HT-29 (cell line): Measurements from ENCODE around the gene SFT2D1. TPM values are rescaled to one million over a fixed set of nuclear protein-coding genes. Genes with fewer than 3 reads are reported as not detected.
A peak's percentile ranks its signal among the peaks of the same experiment; 100 is the strongest.
"Not testable (repeated sequence)": the region's sequence is repeated elsewhere in the genome, so short reads cannot be mapped to it uniquely, and the experiment has no call there.

Experiments
- DNase-seq: peaks from one replicate; pipeline ENCODE4 v3.0.0-alpha.2; 2015; ENCODE audit warnings: low spot score
- total RNA-seq: library from RNA; depleted of rRNA; stranded (reverse); fragments of >200 nt; shearing (Covaris generic); gene quantifications from 2 replicates; pipeline ENCODE4 v1.2.3, GENCODE V29; 2014

SFT2D1 gene
- total RNA-seq, 1 experiment from 2014 or later: 69.3 TPM

DNA sequence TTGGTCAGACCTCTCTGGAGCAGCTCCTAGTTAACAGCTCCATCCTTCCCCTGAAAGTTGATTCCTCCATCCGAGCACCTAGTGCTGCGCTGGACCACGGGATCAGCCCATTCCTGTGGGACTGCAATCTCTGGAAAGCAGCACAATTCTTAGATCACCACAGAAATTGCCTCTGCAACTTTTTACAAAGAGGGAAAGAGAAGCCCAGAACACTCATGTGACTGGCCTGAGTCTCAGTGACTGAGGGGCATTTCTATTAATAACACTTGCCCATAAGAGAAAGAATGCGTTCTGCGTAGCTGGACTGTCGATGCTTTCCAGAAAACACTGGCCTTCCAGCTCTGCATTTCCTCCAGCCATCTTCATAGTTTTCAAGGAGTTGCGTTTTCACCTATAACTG is 22.1 kb upstream of the SFT2D1 start:
- no peak for DNase-seq

DNA sequence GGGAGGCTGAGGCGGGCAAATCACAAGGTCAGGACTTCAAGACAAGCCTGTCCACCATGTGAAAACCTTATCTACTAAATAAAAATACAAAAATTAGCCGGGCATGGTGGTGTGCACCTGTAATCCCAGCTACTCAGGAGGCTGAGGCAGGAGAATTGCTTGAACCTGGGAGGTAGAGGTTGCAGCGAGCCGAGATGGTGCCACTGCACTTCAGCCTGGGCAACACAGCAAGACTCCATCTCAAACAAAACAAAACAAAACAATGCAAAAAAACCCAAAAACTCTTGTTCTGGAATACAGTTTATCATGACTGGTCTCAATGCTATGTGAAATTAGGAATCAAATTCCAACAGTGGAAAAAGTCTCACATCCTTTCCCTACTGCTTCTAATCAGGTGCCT is 20.1 kb upstream of the SFT2D1 start:
- DNase-seq: not testable (repeated sequence)

DNA sequence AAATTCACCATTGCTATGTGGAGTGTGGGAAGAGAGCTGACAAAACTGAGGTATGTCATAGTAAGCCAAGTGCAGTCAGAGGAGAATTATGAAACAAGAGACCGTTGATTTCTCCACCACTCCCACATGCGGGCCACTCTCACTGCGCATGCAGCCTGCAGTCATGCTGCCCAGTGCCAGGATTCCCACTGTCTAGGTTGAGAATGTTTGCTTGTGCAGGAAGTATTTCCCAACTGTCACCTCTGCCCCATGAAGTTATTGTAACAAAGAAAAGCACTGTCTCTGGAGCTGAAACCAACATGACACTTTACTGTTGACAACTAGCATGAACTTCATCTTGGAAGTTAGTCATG is 18.7 kb upstream of the SFT2D1 start:
- peak; percentile 12 for DNase-seq

DNA sequence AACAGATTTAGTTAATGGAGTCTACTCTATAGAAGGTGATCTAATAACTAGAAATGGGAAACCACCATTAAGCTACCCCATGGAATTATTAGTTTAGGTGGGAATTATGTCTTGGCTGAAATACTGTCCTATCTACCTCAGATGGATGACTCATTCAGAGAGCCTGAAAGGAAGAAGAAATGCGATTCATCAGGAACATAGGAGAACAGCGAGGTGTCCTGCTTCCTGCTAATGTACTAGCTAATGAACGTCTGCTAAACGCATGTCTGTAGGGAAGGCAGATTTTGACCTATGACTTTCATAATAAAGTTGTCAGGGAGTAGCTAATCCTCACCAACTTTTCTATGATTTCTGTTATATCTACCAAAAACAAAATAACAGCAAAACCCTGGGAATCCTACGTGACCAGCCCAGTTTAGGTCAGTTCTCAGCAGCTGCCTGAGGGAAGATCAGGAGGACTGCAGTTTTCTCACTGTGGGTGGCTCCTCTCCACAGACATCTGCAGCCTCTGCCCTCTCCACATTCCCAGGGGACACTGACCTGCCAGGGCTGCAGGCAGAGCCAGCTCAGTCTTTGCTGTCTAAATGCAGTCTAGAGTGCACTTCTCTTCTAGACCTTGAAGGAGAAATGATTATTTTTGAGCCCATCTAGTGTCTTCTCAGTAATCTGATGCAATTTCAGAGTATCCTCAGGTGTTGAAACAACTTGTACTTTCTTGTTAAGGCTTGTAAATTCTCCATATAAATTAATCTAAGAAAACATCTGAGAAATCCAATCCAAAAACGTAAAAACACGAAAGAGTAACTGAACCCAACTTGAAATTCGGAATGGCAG is 18.1 kb upstream of the SFT2D1 start:
- peak; percentile 1 for DNase-seq

DNA sequence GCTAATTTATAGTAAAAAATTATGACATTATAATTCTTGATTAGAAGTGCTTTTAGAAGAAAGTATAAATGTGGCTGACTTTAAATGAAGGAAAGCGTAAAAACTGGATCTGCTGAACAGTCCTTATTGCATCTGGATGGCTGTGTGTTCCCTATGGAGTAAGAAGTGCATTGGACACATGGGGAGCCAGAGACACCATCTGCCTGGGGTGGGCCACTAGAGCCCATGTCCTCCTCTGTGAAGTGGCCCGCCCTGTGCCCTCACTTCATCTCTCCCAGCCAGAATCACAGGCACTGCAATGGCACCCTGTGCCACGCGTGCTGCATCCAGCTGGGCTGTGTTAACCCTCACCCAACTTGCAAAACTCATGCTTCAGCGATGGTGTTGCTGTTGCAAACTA is 13.2 kb upstream of the SFT2D1 start:
- no peak for DNase-seq

DNA sequence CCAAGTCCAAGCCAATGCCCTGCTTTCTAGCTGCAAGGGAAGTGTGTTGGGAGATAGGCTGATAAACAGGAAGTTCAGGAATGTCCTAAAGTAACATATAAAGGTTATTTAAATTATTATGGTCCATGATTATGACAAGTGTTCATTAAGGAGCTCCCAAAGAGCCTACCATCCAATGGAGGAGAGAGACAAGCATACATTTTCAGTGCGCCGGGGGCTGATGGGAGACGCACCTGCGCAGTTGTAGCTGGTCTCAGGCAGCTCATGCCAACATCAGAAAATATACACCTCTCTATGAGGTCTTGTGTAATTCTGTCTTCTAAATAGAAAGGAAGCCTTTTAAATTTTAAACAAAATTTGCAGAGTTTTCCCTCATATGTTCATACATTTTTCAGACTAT is 12.6 kb upstream of the SFT2D1 start:
- no peak for DNase-seq

DNA sequence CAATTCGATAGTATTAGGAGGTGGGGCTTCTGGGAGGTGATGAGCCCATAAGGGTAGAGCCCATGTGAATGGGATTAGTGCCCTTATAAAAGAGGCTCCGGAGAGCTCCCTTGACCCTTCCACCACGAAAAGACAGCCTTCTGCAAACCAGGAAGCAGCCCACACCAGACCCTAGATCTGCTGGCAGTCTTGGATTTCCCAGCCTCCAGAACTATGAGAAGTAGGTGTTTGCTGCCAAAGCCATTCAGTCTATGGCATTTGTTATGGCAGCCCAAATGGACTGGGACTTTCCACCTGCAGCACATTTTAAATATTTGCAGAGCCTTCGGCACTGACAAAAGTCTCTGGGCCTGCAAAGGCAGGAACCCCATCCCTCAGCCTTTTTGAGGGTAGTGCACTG is 11.8 kb upstream of the SFT2D1 start:
- DNase-seq: no peak

DNA sequence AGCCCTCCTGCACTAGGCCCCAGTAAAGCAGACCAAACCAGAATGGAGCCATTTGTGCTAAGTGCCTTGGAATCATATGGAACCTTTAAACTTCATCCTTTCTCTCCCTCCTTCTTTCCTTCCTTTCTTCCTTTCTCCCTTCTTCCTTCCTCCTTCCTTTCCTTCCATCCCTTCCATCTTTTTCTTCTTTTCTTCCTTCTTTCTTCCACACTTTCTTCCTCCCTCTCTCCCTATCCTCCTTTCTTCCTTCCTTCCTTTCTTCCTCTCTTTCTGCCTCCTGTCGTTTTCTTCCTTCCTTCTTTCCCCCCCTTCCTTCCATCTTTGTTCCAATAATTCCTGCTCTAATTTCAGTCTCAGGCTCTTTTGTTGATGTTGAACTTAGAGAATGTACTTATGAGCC is 11.2 kb upstream of the SFT2D1 start:
- DNase-seq: no peak

DNA sequence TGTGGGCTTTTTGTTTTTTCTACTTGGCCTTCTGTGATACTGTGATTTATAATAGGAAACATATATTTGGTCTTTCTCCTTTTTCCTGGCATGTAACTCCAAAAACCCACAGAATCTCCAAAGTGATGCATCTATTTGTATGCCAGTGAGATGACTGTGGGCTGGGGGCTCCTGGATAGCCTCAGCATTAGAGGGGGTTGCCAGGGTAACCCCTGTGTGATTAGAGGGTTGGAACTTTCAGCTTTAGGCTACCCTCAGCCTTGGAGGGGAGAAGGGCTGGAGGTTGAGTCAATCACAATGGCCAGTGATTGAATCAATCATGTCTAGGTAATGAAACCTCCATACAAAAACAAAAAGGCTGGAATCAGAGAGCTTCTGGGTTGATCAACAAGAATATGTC is 10.6 kb upstream of the SFT2D1 start:
- DNase-seq: no peak

DNA sequence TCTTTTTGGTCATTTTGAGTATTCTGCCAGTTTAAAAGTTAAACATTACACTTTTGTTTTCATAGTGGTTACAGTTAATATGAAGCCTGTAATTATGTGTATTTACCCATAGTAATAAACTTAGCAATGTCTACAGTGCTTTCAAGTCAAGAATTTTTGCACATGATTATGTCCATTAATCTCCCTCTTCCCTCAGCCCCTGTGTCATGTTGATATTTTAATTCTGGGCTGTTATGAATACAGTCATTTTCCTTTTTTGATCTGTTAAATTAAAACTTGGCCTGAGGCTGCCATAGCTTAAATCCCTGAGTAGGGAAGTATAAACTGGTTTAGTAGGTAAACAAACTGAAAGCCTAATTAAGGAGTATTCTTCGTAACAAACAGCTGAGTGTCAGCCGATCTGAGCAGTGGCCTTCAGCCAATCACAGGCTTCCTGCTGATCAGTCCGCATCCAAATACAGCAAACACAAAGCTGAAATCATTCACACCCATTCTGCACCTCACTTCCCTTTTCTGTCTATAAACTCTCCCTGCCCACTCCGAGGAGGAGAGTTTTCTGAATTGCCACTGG is 9.5 kb upstream of the SFT2D1 start:
- DNase-seq: peak; percentile 12

DNA sequence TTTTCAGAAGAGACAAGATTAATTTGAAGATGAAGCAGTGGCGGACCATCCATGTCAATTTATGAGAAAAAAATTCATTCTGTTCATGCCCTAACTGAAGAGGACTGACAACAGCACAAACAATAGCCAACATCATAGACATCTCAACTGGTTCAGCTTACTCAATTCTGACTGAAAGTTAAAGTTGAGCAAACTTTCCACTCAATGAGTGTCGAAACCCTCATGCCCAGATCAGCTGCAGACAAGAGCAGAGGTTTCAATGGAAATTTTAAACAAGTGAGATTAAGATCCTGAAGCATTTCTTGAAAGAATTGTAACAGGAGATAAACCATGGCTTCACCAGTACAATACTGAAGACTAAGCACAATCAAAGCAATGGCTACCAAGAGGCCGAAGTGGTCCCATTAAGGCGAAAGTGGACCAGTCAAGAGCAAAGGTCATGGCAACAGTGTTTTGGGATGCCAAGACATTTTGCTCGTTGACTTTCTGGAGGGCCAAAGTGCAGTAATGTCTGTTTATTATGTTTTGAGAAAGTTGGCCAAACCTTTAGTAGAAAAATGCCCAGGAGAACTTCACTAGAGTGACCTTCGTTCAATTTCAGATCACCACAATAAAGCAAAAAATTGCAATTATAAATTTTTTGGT is 6.1 kb upstream of the SFT2D1 start:
- DNase-seq: no peak

DNA sequence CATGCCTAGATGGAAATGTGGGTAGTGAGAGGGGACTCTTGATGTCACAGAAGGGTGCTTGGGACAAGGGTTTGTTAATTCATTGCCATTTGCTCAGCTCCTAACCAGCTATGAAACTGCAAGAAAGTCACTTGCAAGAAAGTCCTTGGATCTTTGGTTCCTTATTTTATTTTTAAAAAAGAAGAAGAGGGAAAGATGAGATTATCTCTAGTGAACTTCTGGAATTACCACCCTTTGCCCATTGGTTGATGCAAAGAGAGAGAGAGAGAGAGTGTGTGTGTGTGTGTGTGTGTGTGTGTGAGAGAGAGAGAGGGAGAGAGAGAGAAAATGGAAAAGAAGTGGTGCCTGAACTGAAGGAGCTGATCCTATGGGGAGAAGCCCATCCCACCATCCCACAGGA is 4.6 kb upstream of the SFT2D1 start:
- no peak for DNase-seq

DNA sequence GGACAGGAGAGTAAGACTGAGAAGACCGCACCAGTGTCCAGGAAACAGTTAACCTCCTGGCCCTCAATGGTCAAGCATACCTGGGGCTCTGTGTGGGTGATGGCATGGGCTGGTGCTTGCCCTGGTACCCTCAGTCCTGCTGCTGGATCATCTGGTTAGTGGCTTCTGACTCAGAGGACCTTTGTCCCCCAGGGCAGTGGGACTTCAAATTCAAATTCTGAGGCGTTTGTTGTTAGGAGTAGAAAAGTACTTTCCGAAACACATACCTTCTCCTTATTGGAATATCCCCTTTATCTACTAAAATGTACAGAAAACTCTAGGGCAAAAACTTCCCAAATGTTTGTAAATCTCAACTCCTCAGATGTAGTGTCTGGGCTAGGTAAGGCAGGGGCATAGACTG is 4.1 kb upstream of the SFT2D1 start:
- no peak for DNase-seq

DNA sequence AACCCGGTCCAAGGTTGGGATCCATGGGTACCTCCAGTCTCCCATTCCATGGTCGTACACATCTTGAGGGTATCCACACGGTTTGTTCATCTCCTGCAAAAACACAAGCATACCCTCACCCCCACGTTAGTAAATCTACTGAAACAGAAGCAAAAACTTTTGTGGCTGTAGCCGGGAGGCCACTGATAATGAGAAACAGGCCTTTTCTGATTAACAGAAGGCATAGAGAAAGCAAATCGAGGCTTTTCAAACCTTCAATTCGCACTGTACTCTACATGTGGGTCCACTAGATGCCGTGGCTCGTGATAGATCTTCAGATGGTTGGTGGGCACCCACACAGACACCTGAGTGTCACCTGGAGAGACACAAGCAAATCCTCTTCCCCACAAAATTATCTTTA is 3.3 kb upstream of the SFT2D1 start:
- not testable (repeated sequence) for DNase-seq

DNA sequence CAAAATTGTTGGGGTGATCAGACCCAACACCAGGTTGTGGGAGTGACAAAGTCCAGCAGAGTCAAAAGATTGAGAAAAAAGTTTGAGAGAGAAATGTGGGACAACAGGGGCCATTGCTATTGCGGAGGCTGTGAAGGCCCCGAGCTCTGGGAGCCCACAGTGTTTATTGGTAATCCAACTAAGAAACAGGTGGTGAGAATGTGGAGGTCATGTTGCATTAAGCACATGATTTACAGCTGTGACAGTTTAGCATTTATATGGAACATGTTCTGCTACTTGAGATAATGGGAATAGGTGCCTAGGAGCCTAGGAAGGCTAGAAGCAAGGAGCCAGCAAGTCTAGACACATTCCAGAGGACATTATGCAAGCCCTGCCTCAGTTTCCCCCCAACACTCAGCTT is 2.6 kb upstream of the SFT2D1 start:
- DNase-seq: not testable (repeated sequence)

DNA sequence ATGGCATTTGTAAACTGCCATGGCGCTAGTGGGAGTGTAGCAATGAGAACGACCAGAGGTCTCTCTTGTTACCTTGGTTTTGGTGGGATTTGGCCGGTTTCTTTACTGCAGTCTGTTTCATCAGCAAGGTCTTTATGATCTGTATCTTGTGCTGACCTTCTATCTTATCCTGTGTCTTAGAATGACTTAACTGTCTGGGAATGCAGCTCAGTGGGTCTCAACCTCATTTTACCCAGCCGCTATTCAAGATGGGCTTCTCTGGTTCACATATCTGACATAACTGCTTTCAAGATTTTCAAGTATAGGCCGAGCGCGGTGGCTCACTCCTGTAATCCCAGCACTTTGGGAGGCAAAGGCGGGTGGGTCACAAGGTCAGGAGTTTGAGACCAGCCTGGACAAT is 1.9 kb upstream of the SFT2D1 start:
- no peak for DNase-seq

DNA sequence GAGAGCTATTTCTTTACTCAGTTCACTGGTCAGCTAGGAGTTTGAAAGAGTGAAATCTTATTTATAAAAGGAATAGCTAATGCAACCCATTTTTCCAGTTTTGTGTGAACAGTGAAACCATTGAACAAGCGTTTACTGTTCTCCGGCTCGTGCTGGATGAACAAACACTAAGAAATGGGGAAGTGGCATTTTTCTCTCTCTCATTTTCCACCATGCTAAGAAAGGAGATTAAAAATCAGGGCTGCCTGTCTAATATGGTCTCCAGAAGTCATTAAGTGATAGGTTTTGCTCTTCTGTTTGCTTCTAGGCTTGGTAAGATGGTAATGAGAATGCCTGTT is 774 bp upstream of the SFT2D1 start:
- DNase-seq: no peak

DNA sequence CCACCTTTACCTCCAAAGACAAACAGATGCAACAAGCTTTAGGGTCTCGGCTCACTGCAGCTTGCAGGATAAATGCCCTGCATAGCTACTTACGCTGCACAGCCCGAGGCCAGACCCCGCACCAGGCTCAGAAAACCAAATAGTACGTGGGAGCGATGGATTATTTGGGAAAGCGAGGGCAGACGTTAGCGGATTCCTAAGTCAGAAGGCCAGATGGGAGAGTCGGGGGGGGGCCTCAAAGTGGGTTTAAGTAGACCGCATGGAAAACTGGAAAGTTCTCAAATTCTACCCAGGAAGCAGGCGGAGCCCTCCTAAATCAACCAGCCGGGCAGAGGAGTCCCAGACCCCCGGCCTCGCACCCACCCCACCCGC is 382 bp downstream of the SFT2D1 start:
- peak; percentile 19 for DNase-seq

DNA sequence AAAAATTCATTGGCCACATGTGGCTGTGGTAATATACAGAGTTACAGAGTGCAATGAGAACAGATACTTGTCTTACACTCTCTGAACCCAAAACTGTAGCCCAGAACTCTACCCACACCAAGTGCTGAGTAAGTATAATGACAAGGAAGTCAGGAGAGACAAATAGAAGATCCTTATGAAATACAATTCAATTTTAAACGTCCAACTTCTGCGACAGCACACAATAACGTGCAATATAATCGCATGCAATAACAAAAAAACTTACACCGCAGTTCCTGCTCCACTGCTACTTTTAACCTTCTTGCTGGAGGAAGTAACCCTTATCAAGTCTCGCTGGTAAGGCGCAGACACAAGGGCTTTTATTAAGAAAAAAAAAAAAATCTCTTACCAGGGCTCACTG is 881 bp downstream of the SFT2D1 start:
- DNase-seq: no peak

DNA sequence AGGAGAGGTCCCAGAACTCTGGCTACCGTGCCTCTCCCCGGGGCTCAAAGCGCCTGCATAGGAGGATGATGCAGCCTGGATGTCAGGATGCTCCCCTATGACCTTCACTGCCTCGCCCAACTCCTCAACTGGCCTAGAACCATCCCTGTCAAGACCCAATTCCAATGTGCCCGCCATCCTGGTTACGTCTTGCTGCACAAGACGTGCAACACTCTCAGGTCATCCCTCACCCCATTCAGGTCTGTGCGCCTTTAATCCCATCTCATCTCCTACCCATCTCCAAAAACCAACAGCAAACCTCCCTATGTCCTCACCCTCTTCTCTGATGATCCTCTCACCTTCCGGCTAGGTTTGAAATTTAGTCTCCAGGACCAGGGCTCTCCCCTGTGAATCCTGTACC is 3.5 kb downstream of the SFT2D1 start:
- no peak for DNase-seq

DNA sequence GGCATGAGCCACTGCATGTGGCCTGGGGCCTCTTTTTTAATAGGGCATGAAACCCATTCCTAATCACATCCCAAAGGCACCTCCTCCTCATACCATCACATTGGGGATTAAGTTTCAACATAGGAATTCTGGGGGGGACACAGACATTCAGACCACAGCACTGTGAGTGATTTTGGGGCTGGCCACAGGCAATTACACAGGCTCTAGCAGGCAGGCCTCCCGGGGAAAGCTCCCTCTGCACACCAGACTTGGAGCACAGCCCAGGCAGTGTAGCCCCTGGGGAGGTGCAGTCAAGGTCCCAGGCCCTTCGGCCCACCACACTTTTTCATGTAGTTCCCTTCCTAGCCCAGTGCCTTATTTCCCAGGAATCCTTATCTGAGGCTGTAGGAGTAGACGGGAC is 5.5 kb downstream of the SFT2D1 start:
- DNase-seq: no peak

DNA sequence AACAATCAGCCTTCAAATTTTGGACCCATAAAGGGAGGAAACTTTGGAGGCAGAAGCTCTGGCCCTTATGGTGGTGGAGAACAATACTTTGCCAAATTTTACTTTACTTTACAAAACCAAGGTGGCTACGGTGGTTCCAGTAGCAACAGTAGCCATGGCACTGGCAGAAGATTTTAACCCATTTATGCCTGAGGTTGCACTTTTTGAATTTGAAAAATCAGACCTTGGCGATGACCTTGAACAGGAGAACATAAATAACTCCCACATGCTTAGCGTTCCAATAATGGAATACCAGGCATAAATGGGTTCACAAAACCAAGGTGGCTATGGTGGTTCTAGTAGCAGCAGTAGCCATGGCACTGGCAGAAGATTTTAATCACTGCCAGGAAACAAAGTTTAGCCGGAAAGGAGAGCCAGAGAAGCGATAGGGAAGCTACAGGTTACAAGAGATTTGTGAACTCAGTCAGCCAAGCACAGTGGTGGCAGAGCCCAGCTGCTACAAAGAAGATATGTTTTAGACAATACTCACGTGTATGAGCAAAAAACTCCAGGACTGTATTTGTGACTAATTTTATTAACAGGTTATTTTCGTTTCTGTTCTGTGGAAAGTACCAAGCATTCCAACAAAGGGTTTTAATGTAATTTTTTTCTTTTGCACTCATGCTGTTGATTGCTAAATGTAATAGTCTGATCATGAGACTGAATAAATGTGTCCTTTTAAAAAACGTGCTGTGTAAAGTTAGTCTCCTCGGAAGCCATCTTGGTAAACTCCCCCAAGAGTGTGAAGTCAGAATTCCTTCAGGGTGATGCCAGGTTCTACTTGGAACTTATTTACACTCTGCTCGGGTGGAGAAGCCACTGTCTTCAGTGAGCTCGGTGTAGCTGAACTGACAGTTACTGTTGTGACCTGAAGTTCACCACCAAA is 6.7 kb downstream of the SFT2D1 start:
- DNase-seq: no peak
